GM18909 (cell line): ENCODE data around the gene CD1C.
"Not testable (repeated sequence)": the region's sequence is repeated elsewhere in the genome, so short reads cannot be mapped to it uniquely, and the experiment has no call there.

Experiments
- ATAC-seq: cut with Tn5 transposase; IDR thresholded peaks from one replicate; pipeline ENCODE4 v1.9.1; 2021; ENCODE audit warnings: mild to moderate bottlenecking; ENCODE audit not compliant: unreplicated experiment, poor library complexity

Gene CD1C

DNA sequence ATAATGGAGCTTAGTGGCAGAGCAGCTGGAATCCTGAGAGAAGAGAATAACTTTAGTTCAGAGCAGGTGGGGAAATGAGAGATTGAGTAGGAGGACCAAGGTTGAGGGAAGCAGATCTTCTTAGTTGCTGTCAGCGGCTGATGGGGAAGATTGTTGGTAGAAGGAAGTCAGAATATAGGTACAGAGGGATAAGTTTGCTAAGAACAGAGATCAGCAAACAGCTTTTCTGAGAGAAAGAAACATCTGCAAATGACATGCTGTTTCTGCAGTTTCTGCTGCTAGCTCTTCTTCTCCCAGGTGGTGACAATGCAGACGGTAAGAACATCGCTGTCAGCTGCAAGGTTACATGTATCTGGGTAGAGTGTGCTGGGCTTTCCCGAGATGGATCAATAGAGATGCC is at the start of gene CD1C:
CD1C (plus strand) TSS at position 113 of the 400 bp plus-strand sequence; CDS start at position 255, 142 bp downstream.
- ATAC-seq, result no peak

GRCh38 chr1:158246650-158247049 is 43.1 kb upstream of the CD1C start:
- ATAC-seq, result no peak

DNA sequence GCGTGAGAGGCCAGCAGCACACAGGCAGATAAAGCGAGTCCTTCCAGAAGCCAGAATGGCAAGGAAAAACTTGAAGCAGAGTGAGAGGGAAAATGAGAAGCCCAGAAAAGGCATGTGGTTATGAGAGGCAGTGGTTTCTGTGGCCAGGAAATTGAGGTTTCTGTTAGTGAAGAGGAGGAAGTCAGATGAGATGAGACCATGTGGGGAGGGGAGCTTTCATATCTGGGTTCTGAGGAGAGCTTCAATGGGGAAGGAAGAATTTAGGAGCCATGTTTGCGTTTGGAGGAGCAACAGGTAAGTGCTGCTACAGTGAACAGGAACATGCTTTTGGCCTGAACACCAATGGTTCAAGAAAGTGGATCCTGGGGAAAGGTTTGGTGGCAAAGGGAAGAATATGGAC is 41.6 kb upstream of the CD1C start:
- ATAC-seq, result peak; percentile 79

GRCh38 chr1:158248771-158249170 is 41.0 kb upstream of the CD1C start:
- no peak for ATAC-seq

DNA sequence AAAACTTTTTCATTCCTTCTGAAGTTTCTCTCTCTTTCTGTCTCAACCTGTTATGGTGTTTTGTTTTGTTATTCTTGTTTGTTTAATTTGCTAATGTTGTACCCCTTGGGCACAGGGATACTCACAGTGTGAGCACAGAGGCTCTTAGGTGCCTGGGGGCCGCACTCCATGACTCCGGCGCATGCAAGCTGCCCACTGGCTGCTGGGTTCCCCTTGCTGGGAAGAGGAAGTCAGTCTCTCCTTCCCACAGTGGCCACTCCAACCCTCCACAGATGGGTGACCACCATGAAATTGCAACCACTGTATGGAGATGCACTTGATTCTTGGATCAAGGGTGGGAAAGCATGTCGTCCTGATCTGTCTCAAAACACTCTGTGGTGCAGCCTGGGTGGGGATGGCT is 40.1 kb upstream of the CD1C start:
- no peak for ATAC-seq

DNA sequence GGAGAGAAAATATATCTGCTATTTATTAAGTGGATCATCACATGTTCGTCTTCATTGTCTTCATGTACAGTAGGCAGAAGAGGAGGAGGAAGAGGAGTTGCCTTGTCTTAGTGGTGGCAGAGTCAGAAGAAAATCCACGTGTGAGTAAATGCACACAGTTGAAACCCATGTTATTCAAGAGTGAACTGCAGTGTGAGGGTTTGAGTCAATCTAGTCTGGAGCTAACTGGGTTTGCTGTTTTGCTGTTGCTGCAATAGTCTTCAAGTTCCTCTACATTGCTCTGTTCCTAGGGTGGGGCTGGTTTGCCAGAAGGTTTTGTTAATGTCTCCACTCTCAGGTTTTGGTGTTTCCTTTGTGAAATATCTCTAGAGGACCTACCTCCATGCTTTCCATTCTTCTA is 38.6 kb upstream of the CD1C start:
- no peak for ATAC-seq

DNA sequence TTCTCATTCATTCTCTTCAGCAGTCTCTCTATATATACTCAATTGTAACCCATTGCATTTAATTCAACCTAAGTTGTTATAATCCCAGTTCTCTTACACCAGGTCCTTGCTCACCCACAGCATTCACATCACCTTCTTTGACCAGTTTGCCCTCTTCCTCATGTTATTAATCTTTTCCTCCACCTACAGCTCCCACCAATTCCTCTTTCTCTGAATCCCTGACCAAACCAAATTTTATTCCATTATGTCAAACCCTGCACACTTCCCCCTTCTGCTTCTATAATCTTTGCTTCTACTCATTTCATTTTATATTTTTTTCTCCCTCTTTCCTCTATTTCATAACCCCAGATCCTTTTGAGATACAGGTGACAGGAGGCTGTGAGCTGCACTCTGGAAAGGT is 34.1 kb upstream of the CD1C start:
- no peak for ATAC-seq

- not testable (repeated sequence) for ATAC-seq
Measured at GRCh38 chr1:158256747-158257146, 33.0 kb upstream of the CD1C start.

DNA sequence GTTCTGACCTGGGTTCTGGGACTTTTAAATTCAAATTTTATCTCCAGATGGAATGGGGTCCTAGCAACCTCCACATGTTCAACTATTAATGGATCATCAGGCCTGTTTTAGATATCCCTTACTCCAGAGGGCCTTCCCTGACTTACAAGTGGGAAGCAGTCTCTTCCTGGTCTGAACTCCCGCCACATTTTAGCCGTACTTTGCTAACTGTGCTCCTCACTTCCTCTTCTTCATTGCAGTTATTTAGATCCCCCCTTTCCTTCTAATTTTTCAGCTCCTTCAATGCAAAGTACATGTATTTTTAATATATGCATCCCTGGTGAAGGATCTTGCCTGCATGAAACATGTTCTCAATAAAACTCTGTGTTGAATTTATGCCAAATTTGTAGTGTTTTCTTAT is 31.8 kb upstream of the CD1C start:
- no peak for ATAC-seq

GRCh38 chr1:158259117-158259516 is 30.6 kb upstream of the CD1C start:
- ATAC-seq, result no peak

GRCh38 chr1:158272681-158273080 is 17.0 kb upstream of the CD1C start:
- ATAC-seq, result no peak

- peak; percentile 68 for ATAC-seq
Measured at GRCh38 chr1:158274797-158275196, 14.9 kb upstream of the CD1C start.

GRCh38 chr1:158282421-158282820 is 7.3 kb upstream of the CD1C start:
- ATAC-seq, result not testable (repeated sequence)

GRCh38 chr1:158283965-158284364 is 5.8 kb upstream of the CD1C start:
- peak; percentile 53 for ATAC-seq

- peak; percentile 78 for ATAC-seq
Measured at GRCh38 chr1:158285756-158286241, 3.9 kb upstream of the CD1C start.

DNA sequence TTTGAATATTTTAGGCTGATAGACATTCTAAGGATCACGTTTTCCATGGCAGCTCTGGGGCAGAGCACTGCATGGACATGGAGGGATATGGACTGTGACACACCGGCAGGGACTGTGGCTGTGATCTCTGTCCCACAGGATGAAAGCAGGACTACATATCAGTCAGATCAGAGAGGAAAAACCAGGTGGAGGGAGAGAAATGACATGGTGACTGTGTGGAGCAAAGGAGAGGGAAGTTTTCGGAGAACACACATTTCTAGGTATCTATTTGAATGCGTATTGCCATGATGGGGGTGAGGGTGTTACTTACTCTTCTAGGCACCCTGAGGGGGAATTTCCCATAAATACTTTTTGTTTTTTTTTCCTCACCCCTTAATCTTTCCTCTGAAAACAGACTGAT is 3.2 kb upstream of the CD1C start:
- no peak for ATAC-seq

DNA sequence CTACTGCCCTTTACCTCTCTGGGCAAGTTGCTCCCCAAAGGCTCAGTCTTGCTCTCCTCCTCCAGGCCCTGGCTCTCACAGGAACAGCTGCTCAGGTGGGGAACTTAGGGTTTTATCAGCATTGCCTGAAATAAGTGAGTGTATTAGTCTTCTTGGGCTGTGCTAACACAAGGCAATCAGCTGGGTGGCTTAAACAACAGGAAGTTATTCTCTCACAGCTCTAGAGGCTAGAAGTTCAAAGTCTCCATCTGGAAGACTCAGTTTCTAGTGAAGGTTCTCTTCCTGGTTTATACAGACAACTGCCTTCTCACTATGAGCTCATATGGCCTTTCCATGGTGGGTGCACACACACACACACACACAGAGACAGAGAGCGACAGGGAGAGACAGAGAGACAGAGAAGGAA is 2.8 kb upstream of the CD1C start:
- no peak for ATAC-seq

- ATAC-seq, result no peak
Measured at GRCh38 chr1:158290321-158290844, 660 bp downstream of the CD1C start.

GRCh38 chr1:158295791-158296190 is 6.1 kb downstream of the CD1C start:
- ATAC-seq, result no peak

DNA sequence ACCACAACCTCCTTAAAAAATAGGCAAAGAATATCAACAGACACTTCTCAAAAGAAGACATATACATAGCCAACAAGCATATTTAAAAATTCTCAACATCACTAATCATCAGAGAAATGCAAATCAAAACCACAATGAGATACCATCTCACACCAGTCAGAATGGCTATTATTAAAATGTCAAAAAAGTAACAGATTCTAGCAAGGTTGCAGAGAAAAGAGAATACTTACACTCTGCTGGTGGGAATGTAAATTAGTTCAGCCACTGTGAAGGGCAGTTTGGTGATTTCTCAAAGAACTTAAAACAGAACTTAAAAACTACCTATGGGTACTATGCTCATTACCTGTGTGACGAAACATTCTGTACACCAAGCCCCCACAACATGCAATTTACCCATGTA is 20.9 kb downstream of the CD1C start:
- no peak for ATAC-seq

GRCh38 chr1:158311066-158311465 is 21.3 kb downstream of the CD1C start:
- ATAC-seq, result no peak

GRCh38 chr1:158323866-158324265 is 34.1 kb downstream of the CD1C start:
- ATAC-seq, result no peak

GRCh38 chr1:158324395-158324794 is 34.7 kb downstream of the CD1C start:
- no peak for ATAC-seq
